ENCODE measurements around the gene CCDC91. TPM values are rescaled to one million over a fixed set of nuclear protein-coding genes. Genes with fewer than 3 reads are reported as not detected.

The CCDC91 gene
- total and polyA plus RNA-seq, 2 of the 4 experiments (the other 2 are of a cell fraction) = 8.6 to 14.7 TPM

DNA sequence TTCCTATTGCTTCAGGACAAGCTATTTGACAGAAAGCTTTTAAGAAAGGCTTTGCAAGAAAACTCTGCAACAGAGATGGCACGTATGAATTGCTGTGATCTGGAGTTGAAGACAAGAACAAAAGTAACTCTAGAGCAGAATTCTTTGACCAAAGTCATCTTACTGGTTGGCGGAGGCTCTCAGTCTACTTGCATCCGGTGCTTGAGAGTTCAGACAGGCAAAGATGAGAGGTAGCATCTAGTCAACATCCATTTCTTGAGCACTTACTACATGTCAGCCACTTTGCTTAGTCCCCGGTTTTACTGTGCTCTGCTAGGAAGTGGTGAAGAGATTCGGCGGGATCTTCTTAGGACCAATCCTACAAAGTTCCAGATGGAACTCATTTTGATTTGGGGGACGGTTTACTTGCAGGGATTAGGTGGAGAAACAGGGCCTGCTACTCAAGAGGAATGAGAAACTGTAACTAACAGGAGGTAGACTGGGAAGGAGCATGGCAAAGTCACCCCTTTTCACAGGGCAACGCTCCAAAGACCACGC is 404 bp upstream of the CCDC91 start:
- Histone ChIP-seq H2BK20ac (ENCODE audit: low read depth, low read length) (0 out of 2 replicates have a peak overlapping the region, but pooled peaks have one; percentile 7), H4K91ac (ENCODE audit: insufficient read depth, low read depth, low read length) (peak overlapping the region; percentile 83), H3K4me1 (ENCODE audit: control insufficient read depth, insufficient read depth, low read length) (peaks cover 5% of the 10 kb centered on the region), H3K18ac (ENCODE audit: low read depth, low read length) (peak overlapping the region; percentile 91), H4K20me1 (ENCODE audit: insufficient read depth, low read length) (no peaks in the 10 kb centered on the region), H3K9me1 (ENCODE audit: insufficient read depth, low read length) (peaks cover 8% of the 10 kb centered on the region; the same call in 1 of the 2 replicates), H2AFZ (replicated peaks; ENCODE audit: low read length, poor library complexity) (peak overlapping the region; percentile 99), H3K9ac (ENCODE audit: low read depth, low read length) (peak overlapping the region; percentile 89), H2AK5ac (ENCODE audit: low read depth, low read length) (peak overlapping the region; percentile 70), H3K9me3 (ENCODE audit: control insufficient read depth, insufficient read depth, low read length) (no peaks in the 10 kb centered on the region), H3K4ac (ENCODE audit: low read depth, low read length) (peak overlapping the region; percentile 88), H2BK5ac (ENCODE audit: low read depth, low read length, poor library complexity, severe bottlenecking) (peak overlapping the region; percentile 91), H3K27ac (ENCODE audit: insufficient read depth, low read length) (peak overlapping the region; percentile 93), H4K5ac (ENCODE audit: low read depth, low read length) (peak overlapping the region; percentile 98), H2BK15ac (ENCODE audit: low read depth, low read length) (peak overlapping the region; percentile 77; the same call in 2 of the 3 replicates), H3K4me2 (ENCODE audit: low read depth, low read length) (peak overlapping the region; percentile 91), H3K79me1 (ENCODE audit: low read depth in 1 of 2, low read length in 2 of 2) (peaks cover 8 to 31% of the 10 kb centered on the region in 2 experiments; a peak in 3 of 4 replicates), H3K56ac (ENCODE audit: extremely low read depth, insufficient read depth, low read length) (peak overlapping the region; percentile 48), H3K4me3 (ENCODE audit: insufficient read depth, low read depth, low read length) (peak overlapping the region; percentile 81), H2AK9ac (replicated peaks; ENCODE audit: low read depth, low read length, poor library complexity) (peak overlapping the region; percentile 95), H4K8ac (ENCODE audit: low read depth in 2 of 2, low read length in 2 of 2) (peak overlapping the region; percentile 100), H2BK120ac (ENCODE audit: low read depth, low read length) (peak overlapping the region; percentile 74), H3K27me3 (ENCODE audit: control insufficient read depth, insufficient read depth, low read length) (no peaks in the 10 kb centered on the region), H3K36me3 (ENCODE audit: control insufficient read depth, insufficient read depth, low read length) (no peaks in the 10 kb centered on the region), H3K14ac (replicated peaks; ENCODE audit: low read depth, low read length) (peak overlapping the region; percentile 89), H3K23ac (ENCODE audit: low read depth, low read length) (peak overlapping the region; percentile 91)
- TF ChIP-seq CTCF (conservative IDR thresholded peaks at IDR 0.05; ENCODE audit: low read depth, low read length) (no peak), BHLHE40 (IDR thresholded peaks at IDR 0.05; ENCODE audit: low read depth, low read length) (no peak), POLR2A (IDR thresholded peaks at IDR 0.05; ENCODE audit: low read depth, low read length) (no peak), USF2 (IDR thresholded peaks at IDR 0.05; ENCODE audit: low read depth, low read length) (no peak), CEBPB (IDR thresholded peaks at IDR 0.05; ENCODE audit: low read depth, low read length) (no peak), ELK1 (IDR thresholded peaks at IDR 0.05; ENCODE audit: borderline replicate concordance, low read depth, low read length) (no peak), SMC3 (IDR thresholded peaks at IDR 0.05; ENCODE audit: low read depth, low read length) (no peak), MAZ (IDR thresholded peaks at IDR 0.05; ENCODE audit: borderline replicate concordance, low read depth, low read length) (no peak), CHD1 (IDR thresholded peaks at IDR 0.05; ENCODE audit: low read depth, low read length) (no peak), MAFK (IDR thresholded peaks at IDR 0.05; ENCODE audit: low read depth, low read length) (no peak), RCOR1 (IDR thresholded peaks at IDR 0.05; ENCODE audit: insufficient replicate concordance, low read length) (no peak), RFX5 (IDR thresholded peaks at IDR 0.05; ENCODE audit: low read depth, low read length) (no peak), MXI1 (IDR thresholded peaks at IDR 0.05; ENCODE audit: borderline replicate concordance, low read depth, low read length) (no peak), FOS (IDR thresholded peaks at IDR 0.05; ENCODE audit: low read depth, low read length) (no peak), NFE2L2 (IDR thresholded peaks at IDR 0.05; ENCODE audit: low read depth, low read length) (no peak), RAD21 (IDR thresholded peaks at IDR 0.05; ENCODE audit: low read length) (no peak)
- intact Hi-C loops (cut with micrococcal nuclease) (loop anchor here (2.0 to 5.0 kb wide), 3 partner anchors 223 to 682 kb away; no protein-coding TSS in a partner anchor), dilution Hi-C loops (cut with HindIII; ENCODE audit: low sequenced_read_pairs, unreplicated experiment) (no loop called here), in situ Hi-C loops (cut with MboI; ENCODE audit: low sequenced_read_pairs) (no loop called here)
- BruUV-seq (replicated peaks) = no TSS peak
- ChIA-PET POLR2A (ENCODE audit: unreplicated experiment) (no interaction called here), CTCF (interaction anchor here (0.6 kb wide), 1 partner anchor 158 kb away, joined by 4 read pairs; no protein-coding TSS in a partner anchor)
- no CpG with 5 or more reads among the region's 9 CpGs for WGBS, 2 experiments (ENCODE audit: extremely low coverage in 2 of 2, insufficient read length in 1 of 2)
- ATAC-seq (ENCODE audit: low read depth) (no peak), DNase-seq (no peak)

Measured in IMR-90 (cell line).